ENCODE data around the gene LRRC7.

- TF ChIP-seq, protein P1, sequence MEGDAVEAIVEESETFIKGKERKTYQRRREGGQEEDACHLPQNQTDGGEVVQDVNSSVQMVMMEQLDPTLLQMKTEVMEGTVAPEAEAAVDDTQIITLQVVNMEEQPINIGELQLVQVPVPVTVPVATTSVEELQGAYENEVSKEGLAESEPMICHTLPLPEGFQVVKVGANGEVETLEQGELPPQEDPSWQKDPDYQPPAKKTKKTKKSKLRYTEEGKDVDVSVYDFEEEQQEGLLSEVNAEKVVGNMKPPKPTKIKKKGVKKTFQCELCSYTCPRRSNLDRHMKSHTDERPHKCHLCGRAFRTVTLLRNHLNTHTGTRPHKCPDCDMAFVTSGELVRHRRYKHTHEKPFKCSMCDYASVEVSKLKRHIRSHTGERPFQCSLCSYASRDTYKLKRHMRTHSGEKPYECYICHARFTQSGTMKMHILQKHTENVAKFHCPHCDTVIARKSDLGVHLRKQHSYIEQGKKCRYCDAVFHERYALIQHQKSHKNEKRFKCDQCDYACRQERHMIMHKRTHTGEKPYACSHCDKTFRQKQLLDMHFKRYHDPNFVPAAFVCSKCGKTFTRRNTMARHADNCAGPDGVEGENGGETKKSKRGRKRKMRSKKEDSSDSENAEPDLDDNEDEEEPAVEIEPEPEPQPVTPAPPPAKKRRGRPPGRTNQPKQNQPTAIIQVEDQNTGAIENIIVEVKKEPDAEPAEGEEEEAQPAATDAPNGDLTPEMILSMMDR (IDR thresholded peaks at IDR 0.05) = no peak
- TF ChIP-seq POLR2A (IDR thresholded peaks at IDR 0.05) = no peak
Measured at GRCh38 chr1:69930396-69930795, 362.7 kb downstream of the LRRC7 start.

Data from esophagus squamous epithelium (tissue), 4 donors.